ENCODE measurements around the gene AMER3. TPM values are rescaled to one million over a fixed set of nuclear protein-coding genes. Genes with fewer than 3 reads are reported as not detected.

Gene AMER3
- total RNA-seq, 1 experiment from 2014 or later = not detected

DNA sequence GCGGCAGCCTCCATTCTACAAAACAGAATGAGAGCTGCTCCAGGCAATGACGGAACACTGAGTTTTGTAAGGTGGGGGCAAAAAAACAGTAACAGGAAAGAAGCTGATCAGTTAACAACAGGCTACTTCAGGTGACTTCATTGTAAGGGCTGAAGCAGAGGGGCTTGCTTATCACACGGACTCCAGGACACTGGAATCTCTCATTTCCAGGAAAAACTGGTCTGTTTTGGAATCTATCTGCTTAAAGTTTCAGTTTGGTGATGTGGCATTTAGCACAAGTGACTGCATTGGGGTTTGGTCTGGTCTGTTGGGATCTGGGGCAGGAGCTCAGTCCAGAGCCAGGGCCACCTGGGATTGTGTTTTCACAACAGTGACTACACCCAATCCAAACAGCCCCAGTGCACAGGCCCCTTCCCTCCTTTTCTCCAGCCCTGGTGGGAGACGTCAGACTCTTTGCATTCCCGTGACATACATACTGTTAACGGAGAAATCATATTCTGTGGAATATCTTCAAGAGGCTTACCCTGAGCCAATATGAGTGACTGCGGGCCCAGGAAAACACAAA is 14.1 kb downstream of the AMER3 start:
- DNase-seq (ENCODE audit: extremely low read depth, low read depth) = no peak

DNA sequence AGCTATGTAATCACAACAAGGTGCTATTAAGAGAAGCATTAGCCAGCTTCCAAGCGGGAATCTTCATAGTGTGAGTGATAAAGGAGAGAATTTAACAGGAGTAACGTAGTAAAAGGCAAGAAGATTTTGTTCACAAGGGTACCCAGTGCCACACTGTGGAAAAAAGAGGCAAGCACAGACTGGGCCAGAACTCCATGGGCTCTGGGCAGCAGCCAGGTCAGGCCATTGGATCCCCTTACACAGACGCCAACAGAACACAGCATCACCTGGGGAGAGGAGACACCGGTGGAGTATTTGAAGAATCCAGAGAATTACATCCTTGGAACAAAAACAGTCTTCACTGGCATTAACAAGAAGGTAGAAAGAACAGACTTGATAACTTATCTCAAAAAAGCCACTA is 21.2 kb downstream of the AMER3 start:
- DNase-seq (ENCODE audit: extremely low read depth, low read depth) = no peak

DNA sequence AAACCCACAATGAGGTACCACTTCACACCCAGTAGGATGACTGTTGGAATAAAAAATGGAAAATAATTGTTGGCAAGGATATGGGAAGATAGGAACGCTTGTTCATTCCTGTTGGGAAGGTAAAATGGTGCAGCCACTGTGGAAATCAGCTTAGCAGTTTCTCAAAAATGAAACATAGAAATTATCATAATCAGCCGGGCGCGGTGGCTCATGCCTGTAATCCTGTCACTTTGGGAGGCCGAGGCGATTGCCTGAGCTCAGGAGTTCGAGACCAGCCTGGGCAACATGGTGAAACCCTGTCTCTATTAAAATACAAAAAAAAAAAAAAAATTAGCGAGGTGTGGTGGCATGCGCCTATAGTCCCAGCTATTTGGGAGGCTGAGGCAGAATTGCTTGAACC is 23.4 kb downstream of the AMER3 start:
- DNase-seq (ENCODE audit: extremely low read depth, low read depth) = no peak

DNA sequence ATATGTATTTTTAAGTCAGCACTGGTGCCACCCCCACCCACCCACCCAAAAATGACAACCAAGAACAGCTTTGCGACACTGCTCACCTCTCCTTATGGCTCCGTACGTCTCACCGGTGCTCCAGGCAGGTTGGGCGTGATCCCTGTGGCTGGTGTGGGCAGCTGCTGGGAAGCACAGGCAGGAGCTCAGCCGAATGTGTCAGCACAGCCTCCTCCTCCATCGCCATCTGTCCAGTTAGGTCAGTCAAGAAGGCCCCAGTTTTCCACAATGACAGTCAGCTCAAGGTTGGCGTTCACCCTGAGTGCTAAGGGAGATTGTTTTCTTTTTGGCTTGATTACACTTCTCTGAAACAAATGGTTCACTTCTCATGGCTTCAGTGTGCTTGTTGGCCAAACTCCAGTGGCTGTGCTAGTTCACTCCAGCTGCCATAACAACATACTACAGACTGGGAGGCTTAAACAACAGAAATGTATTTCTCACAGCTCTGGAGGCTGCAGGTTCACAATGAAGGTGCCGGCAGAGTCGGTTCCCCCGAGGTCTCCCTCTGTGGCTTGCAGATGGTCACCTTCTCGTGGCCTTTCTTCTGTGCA is 30.2 kb downstream of the AMER3 start:
- DNase-seq (ENCODE audit: extremely low read depth, low read depth) = no peak

DNA sequence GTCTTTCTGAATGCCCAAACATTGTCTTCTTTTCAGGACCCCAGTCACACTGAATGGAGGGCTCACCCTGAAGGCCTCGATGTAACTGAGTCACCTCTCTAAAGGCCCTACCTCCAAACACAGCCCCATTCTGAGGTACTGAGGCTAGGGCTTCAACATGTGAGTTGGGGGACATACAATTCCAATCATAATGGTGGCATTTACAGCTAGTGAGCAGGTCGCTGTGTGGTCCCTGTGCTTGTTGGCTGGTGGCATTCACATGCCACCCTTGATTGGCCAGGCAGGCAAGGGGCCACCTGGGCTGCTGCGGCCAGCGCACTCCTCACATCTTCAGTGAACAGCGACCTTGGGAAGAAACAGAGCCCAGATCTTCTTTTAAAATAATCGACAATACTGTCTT is 30.7 kb downstream of the AMER3 start:
- DNase-seq (ENCODE audit: extremely low read depth, low read depth) = no peak

DNA sequence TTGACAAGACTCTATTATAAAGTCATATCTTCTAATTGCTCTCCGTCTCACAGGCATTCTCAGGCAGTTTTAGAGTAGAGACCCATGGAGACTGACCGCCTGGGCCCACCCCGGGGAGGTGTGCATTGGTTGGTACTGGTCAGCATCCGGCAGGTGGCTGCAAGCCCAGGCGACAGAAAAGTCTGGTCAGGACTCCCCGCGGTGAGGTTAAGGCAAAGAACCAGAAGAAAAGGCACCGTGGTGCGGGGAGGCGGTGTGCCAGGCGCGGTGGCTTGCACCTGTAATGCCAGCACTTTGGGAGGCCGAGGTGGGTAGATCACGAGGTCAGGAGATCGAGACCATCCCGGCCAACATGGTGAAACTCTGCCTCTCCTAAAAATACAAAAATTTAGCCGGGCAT is 32.5 kb downstream of the AMER3 start:
- no peak for DNase-seq (ENCODE audit: extremely low read depth, low read depth)

DNA sequence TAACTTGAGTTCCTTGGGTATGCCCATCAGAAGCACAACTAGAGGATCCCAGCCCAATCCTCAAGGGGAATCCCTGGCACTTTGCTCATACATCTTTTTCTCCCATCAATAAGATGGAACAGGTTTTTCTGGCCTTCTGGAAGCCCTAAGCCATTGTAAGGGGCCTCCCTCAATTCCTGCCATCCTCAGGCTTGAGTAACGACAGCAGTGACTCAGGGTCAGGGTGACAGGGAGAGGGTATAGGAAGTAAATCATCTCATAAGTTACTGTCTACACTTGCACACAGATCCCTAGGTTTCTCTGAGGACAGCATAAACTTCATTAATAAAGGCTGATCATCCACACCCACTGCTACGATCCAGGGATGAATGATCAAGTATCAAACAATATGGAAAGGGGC is 35.0 kb downstream of the AMER3 start:
- DNase-seq (ENCODE audit: extremely low read depth, low read depth) = no peak

DNA sequence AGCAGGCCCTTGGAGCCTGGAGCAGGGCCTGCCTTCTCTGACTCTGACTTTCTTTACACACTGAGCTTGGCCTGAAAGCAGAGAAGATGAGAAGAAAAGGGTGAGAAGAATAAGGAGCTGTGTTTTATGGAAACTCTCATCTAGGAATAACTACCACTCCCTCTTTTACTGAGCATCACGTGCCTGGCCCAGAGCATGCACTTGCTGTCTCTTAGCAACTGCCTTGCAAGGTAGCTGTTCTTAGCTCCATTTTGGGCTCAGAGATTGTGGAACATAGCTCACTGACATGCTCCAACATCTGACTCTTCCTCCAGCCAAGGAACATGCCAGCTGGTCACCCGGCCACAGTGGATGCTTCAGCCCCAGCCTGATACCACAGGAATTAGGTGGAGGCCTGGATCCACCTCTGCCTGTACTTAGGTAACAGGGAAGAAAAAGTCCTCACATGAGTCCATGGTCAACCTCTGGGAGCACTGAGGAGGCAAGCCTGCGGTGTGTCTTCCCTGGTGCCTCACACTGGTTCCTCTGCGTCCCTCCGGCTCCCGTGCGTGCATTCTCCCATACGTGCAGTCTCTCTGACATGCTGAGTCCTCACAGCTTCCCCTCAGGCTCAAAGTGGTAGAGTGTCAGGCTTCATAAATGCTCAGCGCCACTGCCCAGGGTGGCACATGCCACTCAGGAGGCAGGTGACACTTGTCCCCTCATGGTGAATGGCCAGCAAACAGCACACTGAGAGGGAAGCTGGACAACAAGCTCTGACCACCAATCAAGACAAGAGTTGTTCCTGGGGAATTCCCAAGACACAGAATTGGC is 35.7 kb downstream of the AMER3 start:
- DNase-seq (ENCODE audit: extremely low read depth, low read depth) = no peak

DNA sequence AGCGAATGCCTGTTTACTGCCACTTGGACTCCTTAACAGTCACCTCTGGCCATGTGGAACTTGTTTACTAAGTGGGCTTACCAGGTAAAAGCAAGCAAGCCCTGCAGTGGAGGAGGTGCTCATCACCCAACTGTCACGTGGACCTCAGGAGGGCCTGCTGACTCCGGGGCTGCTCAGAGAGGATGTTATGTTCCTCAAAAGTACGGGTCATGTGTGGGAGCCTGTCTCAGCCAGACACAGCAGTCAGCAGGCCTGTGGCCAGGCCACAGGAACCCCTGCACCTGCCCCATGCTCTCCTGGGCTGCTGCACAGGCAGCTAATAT is 36.2 kb downstream of the AMER3 start:
- no peak for DNase-seq (ENCODE audit: extremely low read depth, low read depth)

DNA sequence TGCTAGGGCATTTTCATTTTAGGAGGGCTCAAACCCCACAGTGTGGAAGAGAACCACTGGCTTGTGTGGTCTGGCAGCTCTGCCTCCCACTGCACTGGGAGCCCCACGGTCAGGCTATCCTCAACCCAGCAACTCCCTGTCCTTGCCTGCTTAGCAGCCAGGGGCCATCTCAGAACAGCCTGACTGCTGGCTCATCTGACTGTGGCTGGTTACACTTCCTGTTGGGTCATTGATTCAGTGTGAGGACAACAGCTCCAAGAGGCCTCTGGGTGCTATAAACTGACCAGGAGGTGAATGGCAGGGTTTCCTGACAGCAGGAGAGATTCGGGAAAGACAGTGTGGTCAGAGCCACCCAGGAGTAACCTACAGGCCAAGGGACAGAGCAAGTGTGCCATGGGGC is 40.1 kb downstream of the AMER3 start:
- DNase-seq (ENCODE audit: extremely low read depth, low read depth) = no peak

DNA sequence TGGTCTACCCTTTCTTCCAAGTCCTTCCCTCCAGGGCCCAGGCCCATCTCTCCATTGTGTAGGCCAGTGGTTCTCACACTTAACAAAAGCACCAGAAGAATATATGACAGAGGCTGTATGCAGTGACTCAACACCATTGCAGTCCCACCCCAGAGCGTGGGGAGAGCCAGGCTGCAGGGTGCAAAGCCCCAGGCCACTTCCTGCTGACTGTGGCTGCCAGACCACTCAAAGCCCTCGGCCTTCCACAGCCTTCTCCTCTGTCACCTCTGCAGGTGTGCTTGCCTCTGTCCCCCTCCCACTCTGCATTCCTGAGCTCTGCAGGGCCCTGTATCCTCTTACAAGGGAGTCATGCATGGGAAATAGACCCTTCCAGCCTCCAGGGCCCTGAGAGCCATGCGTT is 41.0 kb downstream of the AMER3 start:
- no peak for DNase-seq (ENCODE audit: extremely low read depth, low read depth)

DNA sequence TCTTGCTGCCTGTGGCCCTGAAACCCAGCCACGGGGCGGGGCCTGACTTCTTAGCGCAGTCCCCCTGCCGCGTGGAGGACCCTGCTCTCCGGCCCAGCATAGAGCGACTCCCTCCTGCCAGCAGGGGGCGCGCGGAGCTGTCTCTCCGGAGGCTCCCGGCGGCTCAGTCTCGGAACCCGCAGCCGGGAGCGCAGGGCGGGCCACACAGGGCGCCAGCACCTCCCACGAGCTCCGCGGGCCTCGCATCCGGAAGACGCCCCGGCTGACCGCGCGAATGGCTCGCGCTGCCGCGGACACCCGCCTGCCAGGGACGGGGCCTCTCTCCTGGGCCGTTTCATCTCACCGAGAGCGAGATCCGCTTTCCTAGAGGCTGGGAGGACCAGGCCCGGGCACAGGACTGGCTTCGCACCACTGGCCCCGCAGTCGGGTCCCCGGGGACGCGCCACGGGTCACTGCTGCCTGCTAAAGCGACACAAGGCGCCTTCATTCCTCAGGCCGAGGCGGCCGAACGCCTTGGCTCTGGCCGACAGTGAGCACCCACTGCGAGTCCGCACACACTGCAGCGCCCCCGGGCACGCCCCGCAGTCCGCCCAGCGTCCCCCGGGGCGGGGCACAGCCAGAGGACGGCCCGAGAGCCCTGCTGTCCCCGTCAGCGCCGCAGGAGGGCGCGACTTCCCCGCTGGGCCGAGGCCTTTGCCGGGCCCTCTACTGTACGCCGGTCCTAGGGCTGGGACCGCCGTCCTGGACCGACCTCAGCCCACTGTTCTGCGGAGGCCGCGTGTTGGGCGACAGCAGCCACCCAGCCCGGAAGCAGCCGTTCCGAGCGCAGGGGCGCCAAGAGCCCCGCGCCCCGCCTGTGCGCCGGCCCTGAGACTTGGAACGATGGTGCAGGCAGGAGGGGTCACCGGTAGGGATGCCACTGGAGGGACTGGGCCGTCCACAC is 42.4 kb downstream of the AMER3 start:
- DNase-seq (ENCODE audit: extremely low read depth, low read depth) = peak; percentile 91

DNA sequence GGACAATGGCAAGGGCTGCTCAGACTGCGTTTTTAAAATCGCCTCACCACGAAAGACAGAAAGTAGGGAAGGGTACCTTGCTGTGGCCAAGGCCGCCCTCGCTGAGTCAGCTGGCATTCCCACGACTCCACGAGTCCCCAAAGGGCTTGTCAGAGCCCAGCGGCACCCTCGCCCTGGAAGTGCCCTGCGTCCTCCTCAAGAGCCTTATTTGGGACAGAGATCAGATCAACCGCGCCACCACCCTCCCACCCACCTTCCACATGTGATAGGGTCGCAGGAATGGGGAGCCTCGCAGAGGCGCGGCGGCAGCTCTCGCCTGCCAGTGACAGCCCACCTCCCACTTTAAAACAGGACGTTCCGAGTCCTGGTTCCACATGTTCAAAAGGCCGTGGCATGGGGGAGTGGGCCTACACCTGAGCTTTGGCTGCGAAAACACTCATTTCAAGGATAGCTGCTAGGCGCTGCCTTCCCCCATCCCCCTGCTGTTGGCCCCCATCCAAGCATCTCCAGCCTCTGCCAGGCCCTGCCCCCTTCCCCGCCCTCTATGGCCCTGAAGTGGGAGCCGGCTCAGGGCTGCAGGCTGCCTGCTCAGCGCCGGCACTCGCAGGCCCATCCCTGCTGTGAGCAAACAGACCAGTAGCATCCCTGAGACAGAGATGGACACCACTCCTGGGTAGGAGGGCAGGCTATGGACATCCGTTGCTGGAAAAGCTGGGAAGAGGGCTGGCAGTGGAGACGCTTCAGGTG is 43.3 kb downstream of the AMER3 start:
- DNase-seq (ENCODE audit: extremely low read depth, low read depth) = no peak

DNA sequence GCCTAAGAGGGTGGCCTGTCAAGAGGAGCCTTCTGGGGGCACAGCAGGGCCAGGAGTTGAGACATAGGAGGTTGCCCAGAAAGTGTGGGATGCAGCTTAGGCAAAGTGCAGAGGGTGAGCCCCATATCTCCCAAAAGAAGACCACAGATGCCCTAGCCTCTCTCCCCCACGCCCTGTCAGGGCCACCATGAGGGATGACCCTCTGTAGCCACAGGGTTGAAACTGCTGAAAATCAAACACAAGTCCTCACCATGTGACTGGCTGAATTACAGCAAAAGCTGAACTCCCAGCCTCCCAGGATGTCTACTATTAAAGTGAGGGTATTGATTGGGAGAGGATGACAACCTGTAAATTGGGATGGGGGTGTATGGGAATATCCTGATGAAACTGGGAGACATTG is 44.0 kb downstream of the AMER3 start:
- DNase-seq (ENCODE audit: extremely low read depth, low read depth) = no peak

DNA sequence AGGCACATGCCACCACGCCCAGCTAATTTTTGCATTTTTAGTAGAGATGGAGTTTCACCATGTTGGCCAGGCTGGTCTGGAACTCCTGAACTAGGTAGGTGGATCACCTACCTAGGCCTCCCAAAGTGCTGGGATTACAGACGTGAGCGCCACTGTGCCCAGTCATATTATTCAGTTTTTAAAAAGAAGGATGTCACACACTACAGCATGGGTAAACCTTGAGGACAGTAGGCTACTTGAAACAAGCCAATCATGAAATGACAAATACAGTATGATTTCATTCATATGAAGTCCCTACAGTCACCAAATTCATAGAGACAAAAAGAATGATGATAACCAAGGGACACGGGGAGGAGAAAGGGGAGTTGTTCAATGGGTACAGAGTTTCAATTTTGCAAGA is 50.3 kb downstream of the AMER3 start:
- no peak for DNase-seq (ENCODE audit: extremely low read depth, low read depth)

DNA sequence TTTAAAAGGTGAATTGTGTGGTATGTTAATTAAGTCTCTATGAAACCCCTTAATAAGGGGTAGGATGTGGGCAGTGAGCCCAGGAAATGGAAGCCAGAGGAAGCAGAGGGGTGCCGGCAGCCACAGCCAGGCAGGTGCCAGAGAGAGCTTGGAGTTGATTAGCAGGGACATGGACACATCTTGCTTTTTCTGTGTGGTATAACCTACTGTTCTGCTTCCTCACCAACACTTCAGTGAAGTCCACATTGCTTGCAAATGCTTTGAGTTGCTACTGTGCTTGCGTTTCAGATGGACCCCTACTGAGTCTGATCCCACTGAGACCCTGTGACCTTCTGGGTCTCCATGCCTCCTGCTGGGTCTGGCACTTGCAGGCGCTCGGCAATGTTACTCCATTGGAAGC is 51.0 kb downstream of the AMER3 start:
- DNase-seq (ENCODE audit: extremely low read depth, low read depth) = no peak

DNA sequence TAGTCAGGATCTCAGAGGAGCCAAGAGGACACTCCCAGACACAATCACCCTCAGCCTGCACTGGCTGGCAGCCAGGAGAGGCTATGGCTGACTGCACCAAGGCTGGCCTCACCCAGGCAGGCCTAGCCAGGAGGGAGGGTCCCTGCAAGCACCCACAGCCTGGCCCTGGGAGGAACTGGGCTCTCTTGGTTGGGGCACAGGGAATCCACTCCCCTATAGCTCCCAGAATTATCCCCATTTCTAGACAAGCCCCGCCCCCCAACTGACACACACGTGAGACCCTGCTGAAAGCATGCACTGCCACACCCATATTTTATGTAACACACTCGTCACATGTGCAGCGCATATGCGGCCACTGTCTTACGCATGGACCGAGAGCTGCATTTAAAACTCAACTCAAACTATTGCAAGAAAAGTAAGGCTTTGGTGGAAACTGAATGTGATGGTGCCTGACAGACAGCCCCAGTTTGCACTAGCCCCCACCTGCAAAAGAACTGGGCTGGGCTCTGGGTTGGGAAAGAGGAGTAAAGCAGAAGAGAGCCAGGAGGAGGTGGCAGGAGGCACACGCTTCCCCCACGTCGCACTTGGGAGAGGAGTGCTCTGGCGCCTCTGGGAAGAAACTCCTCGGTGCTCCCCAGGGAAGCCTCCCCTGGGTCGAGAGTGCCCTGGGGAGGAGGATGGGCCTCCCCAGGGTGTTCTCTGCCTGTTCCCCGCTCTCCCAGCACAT is 52.5 kb downstream of the AMER3 start:
- DNase-seq (ENCODE audit: extremely low read depth, low read depth) = peak; percentile 36

DNA sequence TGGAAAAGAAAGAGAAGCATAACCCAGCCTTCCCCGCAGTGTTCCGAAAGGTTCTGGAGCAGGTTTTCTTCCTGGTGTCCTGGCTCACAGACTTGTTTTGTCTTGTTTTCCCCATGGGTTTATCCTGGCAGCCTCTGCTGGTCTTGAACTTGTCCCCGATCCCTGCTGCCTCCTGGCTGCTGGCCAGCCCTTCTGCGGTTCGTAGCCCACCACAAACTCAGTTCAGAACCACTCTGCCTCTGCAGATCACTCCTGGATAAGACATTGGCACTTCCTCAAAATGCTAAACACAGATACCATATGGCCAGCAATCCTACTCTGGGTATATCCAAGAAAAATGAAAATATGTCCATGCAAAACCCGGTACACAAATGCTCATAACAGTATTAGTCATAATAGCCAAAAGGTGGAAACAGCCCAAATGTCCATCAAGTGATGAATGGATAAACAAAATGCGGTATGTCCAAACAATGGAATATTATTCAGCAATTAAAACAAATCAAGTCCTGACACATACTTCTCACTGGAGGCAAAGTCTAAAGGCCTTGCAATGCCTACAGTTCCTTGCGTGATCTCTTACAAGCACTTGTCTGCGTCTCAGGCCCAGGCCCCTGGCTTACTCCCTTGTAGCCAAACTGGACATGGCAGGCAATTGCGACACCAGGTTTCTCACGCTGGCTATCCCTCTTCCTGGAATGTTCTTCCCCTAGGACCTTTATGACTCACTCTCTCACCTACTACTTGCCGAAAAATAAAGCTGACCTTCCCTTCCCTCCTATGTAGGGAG is 53.3 kb downstream of the AMER3 start:
- peak; percentile 48 for DNase-seq (ENCODE audit: extremely low read depth, low read depth)

DNA sequence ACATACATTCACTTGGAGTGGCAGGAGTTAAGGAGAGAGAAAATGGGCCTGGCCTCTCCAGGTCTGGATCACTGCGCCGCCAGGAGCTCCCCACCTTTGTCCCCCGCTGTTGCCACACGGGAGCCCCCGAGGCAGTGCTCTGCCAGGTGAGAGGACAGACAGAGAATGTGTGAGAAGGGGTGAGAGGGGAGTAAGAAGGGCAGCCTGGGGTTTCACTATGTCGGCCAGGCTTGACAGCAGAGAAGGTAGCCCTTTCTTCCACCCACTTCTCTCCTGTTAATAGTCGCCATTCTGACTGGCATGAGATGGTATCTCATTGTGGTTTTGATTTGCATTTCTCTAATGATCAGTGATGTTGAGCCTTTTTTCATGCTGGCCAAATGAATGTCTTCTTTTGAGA is 55.1 kb downstream of the AMER3 start:
- DNase-seq (ENCODE audit: extremely low read depth, low read depth) = no peak

Measured in NCI-H460 (cell line).